Loucy (cell line): ENCODE results near the gene NCAPD3.

Experiments used
- EZH2phosphoT487 ChIP-seq: fragments of 200-600 bp; IDR thresholded peaks from 2 replicates; pipeline ENCODE4 v1.6.1; 2018; ENCODE audit warnings: antibody characterized with exemption, mild to moderate bottlenecking, moderate library complexity, borderline replicate concordance
- TF ChIP-seq, protein P1 (sequence below): fragments of 200-600 bp; sonication (generic); conservative IDR thresholded peaks from 2 replicates; pipeline ENCODE4 v1.5.1; 2014; ENCODE audit warnings: mild to moderate bottlenecking, antibody characterized with exemption, low read length

DNA sequence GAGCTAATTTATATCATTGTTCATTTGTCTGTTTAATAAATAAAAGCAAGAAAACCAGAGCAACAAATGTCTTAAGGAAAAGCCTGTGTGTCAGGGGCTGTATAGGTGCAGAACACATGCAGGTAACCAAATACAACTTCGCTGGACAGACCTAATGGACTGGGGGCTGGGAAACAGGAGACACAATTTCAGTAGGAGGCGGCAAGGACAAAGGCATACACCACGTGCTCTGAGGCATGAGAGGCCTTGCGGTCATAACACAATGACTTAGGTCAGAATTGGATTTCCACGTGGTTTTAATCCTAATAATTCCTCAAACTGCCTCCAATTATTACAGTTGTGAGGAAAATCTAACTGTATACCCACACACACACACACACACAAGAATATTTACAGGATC is 43.7 kb upstream of the NCAPD3 start:
- TF ChIP-seq, protein P1, sequence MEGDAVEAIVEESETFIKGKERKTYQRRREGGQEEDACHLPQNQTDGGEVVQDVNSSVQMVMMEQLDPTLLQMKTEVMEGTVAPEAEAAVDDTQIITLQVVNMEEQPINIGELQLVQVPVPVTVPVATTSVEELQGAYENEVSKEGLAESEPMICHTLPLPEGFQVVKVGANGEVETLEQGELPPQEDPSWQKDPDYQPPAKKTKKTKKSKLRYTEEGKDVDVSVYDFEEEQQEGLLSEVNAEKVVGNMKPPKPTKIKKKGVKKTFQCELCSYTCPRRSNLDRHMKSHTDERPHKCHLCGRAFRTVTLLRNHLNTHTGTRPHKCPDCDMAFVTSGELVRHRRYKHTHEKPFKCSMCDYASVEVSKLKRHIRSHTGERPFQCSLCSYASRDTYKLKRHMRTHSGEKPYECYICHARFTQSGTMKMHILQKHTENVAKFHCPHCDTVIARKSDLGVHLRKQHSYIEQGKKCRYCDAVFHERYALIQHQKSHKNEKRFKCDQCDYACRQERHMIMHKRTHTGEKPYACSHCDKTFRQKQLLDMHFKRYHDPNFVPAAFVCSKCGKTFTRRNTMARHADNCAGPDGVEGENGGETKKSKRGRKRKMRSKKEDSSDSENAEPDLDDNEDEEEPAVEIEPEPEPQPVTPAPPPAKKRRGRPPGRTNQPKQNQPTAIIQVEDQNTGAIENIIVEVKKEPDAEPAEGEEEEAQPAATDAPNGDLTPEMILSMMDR, result no peak
- no peak for TF ChIP-seq EZH2phosphoT487
